Calu3 (cell line): ENCODE data around the gene IGF1R. TPM values are rescaled to one million over a fixed set of nuclear protein-coding genes. Genes with fewer than 3 reads are reported as not detected.
A peak's percentile ranks its signal among the peaks of the same experiment; 100 is the strongest.

Source experiments
- BruUV-seq: library from RNA; stranded (reverse); fragments of 400-500 nt; replicated peaks from 2 replicates; lab custom pipeline; 2021; lab: Mats Ljungman, UMichigan
- CTCF ChIA-PET: fragments of 300-600 bp; sonication (Branson Sonifier 250); formaldehyde crosslinking; loops from one replicate; lab custom pipeline; 2022; ENCODE audit warnings: antibody characterized with exemption; lab: Charles Lee
- DNase-seq: peaks from one replicate; pipeline ENCODE4 v3.0.0; 2022
- H3K27ac Mint-ChIP-seq: one replicate; pipeline ENCODE4 v1.8.0; 2022; ENCODE audit warnings: mixed read lengths; ENCODE audit not compliant: unreplicated experiment
- H3K27me3 Mint-ChIP-seq: one replicate; pipeline ENCODE4 v1.8.0; 2022; ENCODE audit warnings: mixed read lengths; ENCODE audit not compliant: unreplicated experiment
- H3K36me3 Mint-ChIP-seq: one replicate; pipeline ENCODE4 v1.8.0; 2022; ENCODE audit warnings: mild to moderate bottlenecking, moderate library complexity, mixed read lengths; ENCODE audit not compliant: insufficient read depth, unreplicated experiment
- H3K4me1 Mint-ChIP-seq: one replicate; pipeline ENCODE4 v1.8.0; 2022; ENCODE audit warnings: mild to moderate bottlenecking, low read depth, mixed read lengths; ENCODE audit not compliant: unreplicated experiment
- H3K4me3 Mint-ChIP-seq: one replicate; pipeline ENCODE4 v1.8.0; 2022; ENCODE audit warnings: mild to moderate bottlenecking, low read depth, moderate library complexity, mixed read lengths; ENCODE audit not compliant: unreplicated experiment
- H3K9me3 Mint-ChIP-seq: one replicate; pipeline ENCODE4 v1.8.0; 2022; ENCODE audit warnings: low read depth, mixed read lengths; ENCODE audit not compliant: unreplicated experiment
- intact Hi-C: fragments of 100-400 bp; cut with micrococcal nuclease; formaldehyde crosslinking; loops from one replicate; pipeline ENCODE4 v1.10.0; 2022; ENCODE audit not compliant: unreplicated experiment
- total RNA-seq: library from RNA; stranded (reverse); gene quantifications from 2 replicates; pipeline ENCODE4 v1.2.3, GENCODE V29; 2022
- TF ChIP-seq, protein P1 (sequence below): fragments of 200-600 bp; IDR thresholded peaks from one replicate; pipeline ENCODE4 v1.8.0; 2022; ENCODE audit warnings: antibody characterized with exemption; ENCODE audit not compliant: unreplicated experiment

IGF1R gene
- total RNA-seq, 1 experiment from 2014 or later, result 73.9 TPM

DNA sequence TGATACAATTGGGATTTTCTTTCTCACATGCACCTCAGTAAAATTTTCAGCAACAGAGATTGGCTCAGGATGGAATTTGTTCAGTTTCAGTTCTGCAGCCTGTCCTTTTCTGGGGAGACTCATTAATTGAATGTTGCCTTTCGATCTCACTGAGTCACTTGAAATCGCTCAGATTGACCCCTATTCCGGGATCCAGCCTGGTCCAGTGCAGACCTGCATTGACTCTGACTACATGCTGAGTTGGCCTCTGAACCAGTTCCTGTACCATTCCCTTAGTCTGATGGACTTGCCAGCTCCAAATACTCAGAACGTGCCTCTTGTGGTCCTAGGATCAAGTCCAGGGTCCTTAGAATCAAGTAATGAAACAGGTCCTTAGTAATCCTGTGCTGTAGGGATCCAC, 9.4 kb downstream of the IGF1R start:
- H3K4me3 Mint-ChIP-seq, result no peak overlapping the region
- BruUV-seq, result no TSS peak
- H3K9me3 Mint-ChIP-seq, result no peaks in the 10 kb centered on the region

DNA sequence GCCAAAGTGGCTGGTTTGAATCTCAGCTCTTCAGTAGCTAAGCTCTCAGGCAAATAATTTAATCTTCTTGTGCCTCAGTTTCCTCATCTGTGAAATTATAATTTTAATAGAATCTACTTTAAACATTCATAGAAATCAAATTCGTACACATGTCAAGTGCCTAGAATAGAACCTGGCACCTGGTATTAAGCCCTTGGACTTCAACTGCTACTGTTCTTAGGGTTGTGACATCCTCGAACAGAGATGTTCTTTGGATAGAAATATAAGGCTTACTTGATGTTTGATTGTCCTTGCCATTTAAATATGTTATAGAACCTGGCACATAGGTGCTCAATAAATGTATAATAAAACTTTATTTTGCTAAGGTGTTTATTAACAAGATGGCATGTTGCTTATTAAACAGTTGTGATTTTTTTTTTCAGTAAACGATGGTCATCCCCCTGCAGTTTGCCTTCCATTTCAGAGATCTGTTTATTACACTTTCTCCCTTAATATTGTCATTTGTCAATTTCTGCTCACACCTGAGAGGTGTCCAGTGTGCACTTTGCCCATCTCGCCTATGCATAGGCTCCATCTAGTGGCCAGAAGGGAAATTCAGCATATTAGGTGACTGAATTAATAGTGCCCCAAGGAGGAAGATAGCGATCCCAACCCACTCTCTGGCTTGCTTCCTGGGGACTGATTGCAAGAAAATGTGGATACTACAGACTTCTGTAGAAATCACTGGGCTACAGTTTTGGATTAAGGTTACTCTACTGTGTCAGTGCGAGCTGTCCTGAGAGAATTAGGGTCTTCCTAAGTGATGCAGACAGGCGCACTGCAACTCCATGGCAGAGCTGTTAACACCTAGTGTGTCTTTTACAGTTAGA, 10.7 kb downstream of the IGF1R start:
- BruUV-seq, result no TSS peak
- H3K4me1 Mint-ChIP-seq, result peaks cover 43% of the 10 kb centered on the region

More for the DNA sequence above, 9.4 kb downstream of the IGF1R start:
- Mint-ChIP-seq H3K27ac (no peak overlapping the region), H3K36me3 (no peaks in the 10 kb centered on the region), H3K27me3 (no peaks in the 10 kb centered on the region), H3K4me1 (peaks cover 44% of the 10 kb centered on the region)
- intact Hi-C loops, result loop anchor here (2.0 to 10.0 kb wide), 3 partner anchors 123 to 417 kb away; no protein-coding TSS in a partner anchor
- DNase-seq, result no peak
- CTCF ChIA-PET, result interaction anchor here (1.2 to 1.3 kb wide), 2 partner anchors 14 to 193 kb away, joined by 3 to 4 read pairs; no protein-coding TSS in a partner anchor
- TF ChIP-seq, protein P1, sequence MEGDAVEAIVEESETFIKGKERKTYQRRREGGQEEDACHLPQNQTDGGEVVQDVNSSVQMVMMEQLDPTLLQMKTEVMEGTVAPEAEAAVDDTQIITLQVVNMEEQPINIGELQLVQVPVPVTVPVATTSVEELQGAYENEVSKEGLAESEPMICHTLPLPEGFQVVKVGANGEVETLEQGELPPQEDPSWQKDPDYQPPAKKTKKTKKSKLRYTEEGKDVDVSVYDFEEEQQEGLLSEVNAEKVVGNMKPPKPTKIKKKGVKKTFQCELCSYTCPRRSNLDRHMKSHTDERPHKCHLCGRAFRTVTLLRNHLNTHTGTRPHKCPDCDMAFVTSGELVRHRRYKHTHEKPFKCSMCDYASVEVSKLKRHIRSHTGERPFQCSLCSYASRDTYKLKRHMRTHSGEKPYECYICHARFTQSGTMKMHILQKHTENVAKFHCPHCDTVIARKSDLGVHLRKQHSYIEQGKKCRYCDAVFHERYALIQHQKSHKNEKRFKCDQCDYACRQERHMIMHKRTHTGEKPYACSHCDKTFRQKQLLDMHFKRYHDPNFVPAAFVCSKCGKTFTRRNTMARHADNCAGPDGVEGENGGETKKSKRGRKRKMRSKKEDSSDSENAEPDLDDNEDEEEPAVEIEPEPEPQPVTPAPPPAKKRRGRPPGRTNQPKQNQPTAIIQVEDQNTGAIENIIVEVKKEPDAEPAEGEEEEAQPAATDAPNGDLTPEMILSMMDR, result no peak

DNA sequence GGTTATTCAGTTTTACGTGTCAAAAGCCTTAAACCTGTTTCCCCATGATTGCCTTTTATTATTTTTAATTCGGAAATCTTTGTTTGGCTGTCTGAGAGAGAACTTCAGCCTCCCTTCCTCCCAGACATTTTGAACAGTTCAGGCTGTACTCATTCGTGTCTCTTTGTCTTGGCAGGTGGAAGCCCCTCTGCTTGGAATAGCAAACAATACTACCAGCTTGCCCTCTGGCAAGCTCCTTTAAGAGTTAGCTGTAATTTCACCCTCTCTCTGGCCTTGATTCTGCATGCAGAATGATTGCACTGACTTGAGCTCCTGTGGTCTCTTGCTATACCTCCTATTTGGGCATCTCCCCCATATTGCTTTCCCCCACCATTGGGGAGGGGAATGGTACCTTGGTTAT, 11.7 kb downstream of the IGF1R start:
- Mint-ChIP-seq H3K27me3 (no peaks in the 10 kb centered on the region), H3K27ac (no peak overlapping the region), H3K4me1 (peaks cover 33% of the 10 kb centered on the region), H3K36me3 (no peaks in the 10 kb centered on the region), H3K4me3 (no peak overlapping the region), H3K9me3 (no peaks in the 10 kb centered on the region)
- CTCF ChIA-PET, result interaction anchor here (0.9 to 2.2 kb wide), 2 partner anchors 141 to 191 kb away, joined by 5 to 11 read pairs; no protein-coding TSS in a partner anchor
- BruUV-seq, result no TSS peak
- TF ChIP-seq, protein P1, result no peak
- no peak for DNase-seq
- intact Hi-C loops, result no loop called here

More for the DNA sequence above, 10.7 kb downstream of the IGF1R start:
- Mint-ChIP-seq H3K27me3 (no peaks in the 10 kb centered on the region), H3K4me3 (no peak overlapping the region), H3K9me3 (no peaks in the 10 kb centered on the region), H3K27ac (no peak overlapping the region), H3K36me3 (no peaks in the 10 kb centered on the region)
- TF ChIP-seq, protein P1, result peak; percentile 68
- DNase-seq, result peak; percentile 71
- intact Hi-C loops, result loop anchor here (1.0 to 10.0 kb wide), 4 partner anchors 122 to 416 kb away; no protein-coding TSS in a partner anchor
- CTCF ChIA-PET, result interaction anchor here (0.9 to 2.2 kb wide), 2 partner anchors 140 to 192 kb away, joined by 5 to 11 read pairs; no protein-coding TSS in a partner anchor

DNA sequence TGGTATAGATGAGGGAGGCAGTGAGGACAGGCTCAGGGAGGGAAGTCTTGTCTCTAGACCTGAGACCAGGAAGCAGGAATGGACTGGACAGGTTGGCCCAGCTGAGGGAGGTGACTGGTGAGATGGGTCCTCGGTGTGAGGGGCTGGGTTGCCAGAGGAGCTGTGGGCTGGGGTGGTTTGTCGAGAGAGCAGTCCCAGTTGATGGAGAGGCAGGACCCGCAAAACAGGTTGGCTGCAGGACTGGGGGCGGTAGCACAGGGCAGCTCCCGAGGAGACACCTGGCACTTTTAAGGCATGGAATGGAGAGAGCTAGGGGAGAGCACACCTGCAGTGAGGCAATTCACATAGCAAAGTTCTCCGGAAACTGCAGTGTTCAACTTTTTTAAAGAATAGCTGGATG, 14.7 kb downstream of the IGF1R start:
- intact Hi-C loops, result no loop called here
- H3K9me3 Mint-ChIP-seq, result no peaks in the 10 kb centered on the region
- no peak for DNase-seq
- CTCF ChIA-PET, result interaction anchor here (0.5 to 1.2 kb wide), 3 partner anchors 8 to 188 kb away, joined by 3 read pairs; no protein-coding TSS in a partner anchor
- no peaks in the 10 kb centered on the region for H3K27me3 Mint-ChIP-seq
- TF ChIP-seq, protein P1, result no peak
- no peak overlapping the region for H3K27ac Mint-ChIP-seq
- H3K4me3 Mint-ChIP-seq, result no peak overlapping the region
- H3K4me1 Mint-ChIP-seq, result peaks cover 32% of the 10 kb centered on the region
- BruUV-seq, result no TSS peak
- no peaks in the 10 kb centered on the region for H3K36me3 Mint-ChIP-seq
